GM12878 (cell line): ENCODE data around the gene RNMT. TPM values are rescaled to one million over a fixed set of nuclear protein-coding genes. Genes with fewer than 3 reads are reported as not detected.
"Not testable (repeated sequence)": the region's sequence is repeated elsewhere in the genome, so short reads cannot be mapped to it uniquely, and the experiment has no call there.

Experiments used
- ATAC-seq: fragments of 200-7000 bp; cut with Tn5 transposase; 3 replicates; pipeline ENCODE4 v1.9.1; 2020; ENCODE audit warnings: mild to moderate bottlenecking, moderate library complexity
- BruUV-seq: library from RNA; stranded (reverse); fragments of 400-500 nt; replicated peaks from 2 replicates; lab custom pipeline; 2021; lab: Mats Ljungman, UMichigan
- CTCF ChIA-PET: fragments of 300-600 bp; sonication (Branson Sonifier 250); formaldehyde crosslinking; extraction: SDS; loops from one replicate; lab custom pipeline; 2021; ENCODE audit warnings: inconsistent platforms; lab: Yijun Ruan, JAX
- POLR2A ChIA-PET: fragments of 350-600 bp; formaldehyde crosslinking; extraction: SDS; loops from one replicate; lab custom pipeline; 2021; ENCODE audit warnings: inconsistent platforms; lab: Charles Lee
- RAD21 ChIA-PET: fragments of 300-600 bp; sonication (Branson Sonifier 250); formaldehyde crosslinking; loops from one replicate; lab custom pipeline; 2023; ENCODE audit warnings: antibody characterized with exemption; ENCODE audit not compliant: unreplicated experiment; lab: Charles Lee
- SMC1A ChIA-PET: fragments of 300-600 bp; sonication (Branson Sonifier 250); formaldehyde crosslinking; loops from one replicate; lab custom pipeline; 2023; ENCODE audit not compliant: unreplicated experiment, uncharacterized antibody; lab: Charles Lee
- DNase-seq: peaks from one replicate; pipeline ENCODE4 v3.0.0-alpha.2; 2011; ENCODE audit warnings: low read depth, low spot score
- FAIRE-seq: peaks from 3 replicates; lab custom pipeline; 2011; peaks lifted over from hg19 to GRCh38; lab: Jason Lieb, UNC
- H2AFZ ChIP-seq: 2 replicates; pipeline ENCODE4 v1.6.0; 2011; ENCODE audit warnings: low read depth, low read length, control low read depth; ENCODE audit not compliant: control insufficient read depth
- H3K27ac ChIP-seq: 2 replicates; pipeline ENCODE4 v1.5.1; 2011; ENCODE audit warnings: control low read depth; ENCODE audit not compliant: control insufficient read depth, insufficient read depth
- H3K27me3 ChIP-seq, 2 experiments: replicated peaks in 1 of 2; 2 replicates each; pipeline versions ENCODE4 v1.6.0 to v1.6.1; 2011; ENCODE audit warnings: low read length in 1 of 2; ENCODE audit not compliant: control insufficient read depth in 2 of 2, insufficient read depth in 2 of 2
- H3K36me3 ChIP-seq, 2 experiments: 2 replicates each; pipeline ENCODE4 v1.5.1; 2011; ENCODE audit warnings: low read length in 1 of 2; ENCODE audit not compliant: control insufficient read depth in 2 of 2, insufficient read depth in 2 of 2
- H3K4me1 ChIP-seq: 2 replicates; pipeline ENCODE4 v1.6.1; 2011; ENCODE audit warnings: mild to moderate bottlenecking, low read length, moderate library complexity, mixed read lengths; ENCODE audit not compliant: control insufficient read depth, insufficient read depth
- H3K4me2 ChIP-seq: 2 replicates; pipeline ENCODE4 v1.6.0; 2011; ENCODE audit warnings: control low read depth; ENCODE audit not compliant: control insufficient read depth, insufficient read depth
- H3K4me3 ChIP-seq: fragments of 200-600 bp; sonication (generic); 2 replicates; pipeline ENCODE4 v1.5.1; 2016
- H3K79me2 ChIP-seq: 2 replicates; pipeline ENCODE4 v1.6.0; 2011; ENCODE audit warnings: low read length; ENCODE audit not compliant: control insufficient read depth, insufficient read depth
- H3K9ac ChIP-seq: 2 replicates; pipeline ENCODE4 v1.8.0; 2011; ENCODE audit warnings: low read length, control low read depth, mixed read lengths; ENCODE audit not compliant: control insufficient read depth, insufficient read depth
- H3K9me3 ChIP-seq: replicated peaks from 3 replicates; pipeline ENCODE4 v1.5.1; 2011; ENCODE audit warnings: mild to moderate bottlenecking, low read length; ENCODE audit not compliant: control insufficient read depth, insufficient read depth
- H4K20me1 ChIP-seq: 2 replicates; pipeline ENCODE4 v1.6.0; 2011; ENCODE audit not compliant: control insufficient read depth, insufficient read depth
- WGBS: methylation state at CpG from one replicate; pipeline ENCODE4 v1.1.6; 2016; ENCODE audit warnings: low lambda C conversion rate; ENCODE audit not compliant: insufficient replicate concordance, insufficient coverage; ENCODE audit errors: missing lambda C conversion rate; 5-methylcytosine and 5-hydroxymethylcytosine counted together
- in situ Hi-C: fragments of 300-500 bp; cut with MboI; formaldehyde crosslinking; loops from 9 replicates; pipeline ENCODE4 v1.14.3; 2018; ENCODE audit warnings: mixed read lengths
- intact Hi-C: fragments of 100-400 bp; cut with micrococcal nuclease; formaldehyde crosslinking; loops from one replicate; pipeline ENCODE4 v1.14.2; 2022; ENCODE audit not compliant: unreplicated experiment
- polyA plus RNA-seq, 11 experiments: library from polyadenylated mRNA; depleted of rRNA in 4 of 11; unstranded in 6 of 11; stranded (reverse) in 5 of 11; fragments of >200 nt; fragmentation: Nextera tagmentation in 4 of 11; fragmentation: Illumina TruSeq in 1 of 11; extraction: Ambion mirVana in 4 of 11; extraction: Trizol in 1 of 11; gene quantifications; 1 replicate in 1 of 11; 2 replicates in 10 of 11; pipeline versions ENCODE4 v1.2.1 to v1.2.3, GENCODE V29; 2011 to 2016; ENCODE audit warnings: inconsistent platforms in 2 of 11, missing spikeins in 2 of 11, low read depth in 1 of 11
- total RNA-seq, 4 experiments: library from RNA; depleted of rRNA in 3 of 4; stranded (reverse); fragments of >200 nt in 3 of 4; fragmentation: Illumina TruSeq in 1 of 4; extraction: Trizol in 1 of 4; gene quantifications; 2 replicates each; pipeline versions ENCODE4 v1.2.1 to v1.2.3, GENCODE V29; 2013 to 2021

RNMT gene
- total and polyA plus RNA-seq, 10 of the 15 experiments (the other 5 are each of a cell fraction or from before 2014, with no cell fraction given), result 18.1 to 63.2 (median 38.8) TPM

DNA sequence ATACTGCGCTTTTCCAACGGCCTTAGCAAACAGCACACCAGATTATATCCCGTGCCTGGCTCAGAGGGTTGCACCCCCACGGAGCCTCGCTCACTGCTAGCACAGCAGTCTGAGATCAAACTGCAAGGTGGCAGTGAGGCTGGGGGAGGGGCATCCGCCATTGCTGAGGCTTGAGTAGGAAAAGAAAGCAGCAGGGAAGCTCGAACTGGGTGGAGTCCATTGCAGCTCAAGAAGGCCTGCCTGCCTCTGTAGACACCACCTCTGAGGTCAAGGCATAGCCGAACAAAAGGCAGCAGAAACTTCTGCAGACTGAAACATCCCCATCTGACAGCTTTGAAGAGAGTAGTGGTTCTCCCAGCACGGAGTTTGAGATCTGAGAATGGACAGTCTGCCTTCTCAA lies 36.4 kb upstream of the RNMT start:
- intact Hi-C loops, RAD21 ChIA-PET, H3K79me2 ChIP-seq: not testable (repeated sequence)

DNA sequence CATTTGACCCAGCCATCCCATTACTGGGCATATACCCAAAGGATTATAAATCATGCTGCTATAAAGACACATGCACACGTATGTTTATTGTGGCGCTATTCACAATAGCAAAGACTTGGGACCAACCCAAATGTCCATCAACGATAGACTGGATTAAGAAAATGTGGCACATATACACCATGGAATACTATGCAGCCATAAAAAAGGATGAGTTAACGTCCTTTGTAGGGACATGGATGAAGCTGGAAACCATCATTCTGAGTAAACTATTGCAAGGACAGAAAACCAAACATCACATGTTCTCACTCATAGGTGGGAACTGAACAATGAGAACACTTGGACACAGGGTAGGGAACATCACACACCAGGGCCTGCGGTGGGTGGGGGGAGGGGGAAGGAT lies 31.1 kb upstream of the RNMT start:
- H4K20me1 ChIP-seq, FAIRE-seq, H3K27ac ChIP-seq, SMC1A ChIA-PET, H3K4me3 ChIP-seq, ATAC-seq, H3K36me3 ChIP-seq, POLR2A ChIA-PET, RAD21 ChIA-PET, DNase-seq, H2AFZ ChIP-seq, H3K9ac ChIP-seq, CTCF ChIA-PET, intact Hi-C loops, BruUV-seq, H3K4me1 ChIP-seq, in situ Hi-C loops, H3K4me2 ChIP-seq, H3K27me3 ChIP-seq: not testable (repeated sequence)
- Histone ChIP-seq H3K9me3 (peaks cover 11% of the 10 kb centered on the region), H3K79me2 (peaks cover 13% of the 10 kb centered on the region)
- WGBS, result 92% methylated on average over 5 of the region's 5 CpGs

More for the DNA sequence above, 36.4 kb upstream of the RNMT start:
- H3K9ac ChIP-seq, POLR2A ChIA-PET, DNase-seq, H3K36me3 ChIP-seq, BruUV-seq, in situ Hi-C loops, H3K27ac ChIP-seq, H3K4me3 ChIP-seq, SMC1A ChIA-PET, ATAC-seq, H3K4me2 ChIP-seq, CTCF ChIA-PET, H3K9me3 ChIP-seq, H2AFZ ChIP-seq, FAIRE-seq, H3K4me1 ChIP-seq, H3K27me3 ChIP-seq, H4K20me1 ChIP-seq: not testable (repeated sequence)
- 87% methylated on average over 9 of the region's 9 CpGs for WGBS
